Measurements from ENCODE around the gene WWOX.

WWOX gene

DNA sequence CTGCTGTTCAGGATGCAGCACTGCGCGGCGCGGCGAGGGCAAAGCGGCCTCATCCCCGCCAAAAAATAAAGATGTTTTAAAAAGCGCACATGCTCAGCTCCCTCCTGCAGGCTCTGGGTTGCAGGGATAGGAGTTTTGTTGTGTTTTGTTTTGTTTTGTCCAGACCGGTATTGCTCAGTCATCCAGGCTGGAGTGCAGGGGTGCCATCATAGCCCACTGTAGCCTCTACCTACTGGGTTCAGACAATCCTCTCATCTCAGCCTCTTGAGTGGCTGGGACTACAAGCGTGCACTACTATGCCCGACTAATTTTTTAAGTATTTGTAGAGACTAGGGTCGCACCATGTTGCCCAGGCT, 636 bp downstream of the WWOX start:
- peaks cover 20% of the 10 kb centered on the region for H4K20me1 ChIP-seq (ENCODE audit: insufficient read depth, low read length)
- peak overlapping the region; percentile 85 for H3K4me2 ChIP-seq (ENCODE audit: insufficient read depth, low read length)
- peaks cover 10% of the 10 kb centered on the region for H3K36me3 ChIP-seq (ENCODE audit: insufficient read depth, low read length)
- TF ChIP-seq EZH2 (IDR thresholded peaks at IDR 0.05; ENCODE audit: borderline replicate concordance, low read depth, low read length, severe bottlenecking): no peak
- TF ChIP-seq, protein P1, sequence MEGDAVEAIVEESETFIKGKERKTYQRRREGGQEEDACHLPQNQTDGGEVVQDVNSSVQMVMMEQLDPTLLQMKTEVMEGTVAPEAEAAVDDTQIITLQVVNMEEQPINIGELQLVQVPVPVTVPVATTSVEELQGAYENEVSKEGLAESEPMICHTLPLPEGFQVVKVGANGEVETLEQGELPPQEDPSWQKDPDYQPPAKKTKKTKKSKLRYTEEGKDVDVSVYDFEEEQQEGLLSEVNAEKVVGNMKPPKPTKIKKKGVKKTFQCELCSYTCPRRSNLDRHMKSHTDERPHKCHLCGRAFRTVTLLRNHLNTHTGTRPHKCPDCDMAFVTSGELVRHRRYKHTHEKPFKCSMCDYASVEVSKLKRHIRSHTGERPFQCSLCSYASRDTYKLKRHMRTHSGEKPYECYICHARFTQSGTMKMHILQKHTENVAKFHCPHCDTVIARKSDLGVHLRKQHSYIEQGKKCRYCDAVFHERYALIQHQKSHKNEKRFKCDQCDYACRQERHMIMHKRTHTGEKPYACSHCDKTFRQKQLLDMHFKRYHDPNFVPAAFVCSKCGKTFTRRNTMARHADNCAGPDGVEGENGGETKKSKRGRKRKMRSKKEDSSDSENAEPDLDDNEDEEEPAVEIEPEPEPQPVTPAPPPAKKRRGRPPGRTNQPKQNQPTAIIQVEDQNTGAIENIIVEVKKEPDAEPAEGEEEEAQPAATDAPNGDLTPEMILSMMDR (IDR thresholded peaks at IDR 0.05; ENCODE audit: borderline replicate concordance, extremely low read depth, low read length, poor library complexity, severe bottlenecking): peak; percentile 88
- DNase-seq: no peak
- H3K79me2 ChIP-seq (ENCODE audit: insufficient read depth, low read length): peaks cover 47% of the 10 kb centered on the region
- H3K4me3 ChIP-seq (ENCODE audit: low read depth in 1 of 2, low read length in 2 of 2): peak overlapping the region; percentile 67 to 90
- no peaks in the 10 kb centered on the region for H3K27me3 ChIP-seq (ENCODE audit: insufficient read depth, low read length, poor library complexity)
- peak overlapping the region; percentile 92 for H2AFZ ChIP-seq (ENCODE audit: low read depth, low read length)
- ATAC-seq (ENCODE audit: insufficient read depth, low read depth): 0 out of 3 replicates have a peak, but pooled peaks have one; percentile 1
- H3K27ac ChIP-seq (ENCODE audit: low read length): peak overlapping the region; percentile 93
- no peaks in the 10 kb centered on the region for H3K9me3 ChIP-seq (ENCODE audit: insufficient read depth, low read length, severe bottlenecking)
- peak overlapping the region; percentile 94 for H3K9ac ChIP-seq (ENCODE audit: low read depth, low read length)
- H3K4me1 ChIP-seq (ENCODE audit: insufficient read depth, low read length): peaks cover 33% of the 10 kb centered on the region

DNA sequence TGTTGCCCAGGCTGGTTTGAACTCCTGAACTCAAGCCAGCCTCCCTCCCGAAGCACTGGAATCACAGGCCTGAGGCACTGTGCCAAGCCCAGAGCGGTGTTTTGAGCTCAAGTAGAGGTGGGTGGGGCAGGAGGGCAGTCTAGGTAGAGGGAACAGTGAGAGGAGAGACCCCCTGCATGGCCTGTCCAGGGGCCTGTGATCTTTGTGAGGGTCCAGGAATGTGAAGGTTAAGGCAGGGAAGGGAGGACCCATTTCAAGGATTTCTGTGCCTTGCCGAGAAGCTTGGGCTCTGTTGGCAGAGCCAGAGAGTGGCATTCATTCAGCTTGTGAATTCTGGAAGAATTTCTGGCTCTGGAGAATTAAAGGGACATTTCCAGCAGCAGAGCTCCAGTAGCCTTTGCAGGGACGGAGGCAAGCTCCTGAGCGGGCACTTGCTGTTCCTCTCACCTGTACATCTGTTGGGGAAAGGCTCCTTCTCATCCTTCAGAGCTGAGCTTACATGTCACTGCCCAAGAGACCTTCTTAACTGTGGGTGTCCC, 2.7 kb downstream of the WWOX start:
- no peak for TF ChIP-seq EZH2 (IDR thresholded peaks at IDR 0.05; ENCODE audit: borderline replicate concordance, low read depth, low read length, severe bottlenecking)
- TF ChIP-seq, protein P1 (IDR thresholded peaks at IDR 0.05; ENCODE audit: borderline replicate concordance, extremely low read depth, low read length, poor library complexity, severe bottlenecking): no peak
- peaks cover 33% of the 10 kb centered on the region for H3K4me1 ChIP-seq (ENCODE audit: insufficient read depth, low read length)
- no peak overlapping the region for H3K9ac ChIP-seq (ENCODE audit: low read depth, low read length)
- no peaks in the 10 kb centered on the region for H3K27me3 ChIP-seq (ENCODE audit: insufficient read depth, low read length, poor library complexity)
- peak overlapping the region in 1 of 2 experiments; percentile 27; a peak in 1 of 4 replicates for H3K4me3 ChIP-seq (ENCODE audit: low read depth in 1 of 2, low read length in 2 of 2)
- DNase-seq (no peak), ATAC-seq (ENCODE audit: insufficient read depth, low read depth) (no peak)
- H3K9me3 ChIP-seq (ENCODE audit: insufficient read depth, low read length, severe bottlenecking): no peaks in the 10 kb centered on the region
- no peak overlapping the region for H2AFZ ChIP-seq (ENCODE audit: low read depth, low read length)
- peaks cover 10% of the 10 kb centered on the region for H3K36me3 ChIP-seq (ENCODE audit: insufficient read depth, low read length)
- H3K79me2 ChIP-seq (ENCODE audit: insufficient read depth, low read length): peaks cover 47% of the 10 kb centered on the region
- no peak overlapping the region for H3K27ac ChIP-seq (ENCODE audit: low read length)
- peak overlapping the region; percentile 41 for H3K4me2 ChIP-seq (ENCODE audit: insufficient read depth, low read length)
- peaks cover 24% of the 10 kb centered on the region for H4K20me1 ChIP-seq (ENCODE audit: insufficient read depth, low read length)

DNA sequence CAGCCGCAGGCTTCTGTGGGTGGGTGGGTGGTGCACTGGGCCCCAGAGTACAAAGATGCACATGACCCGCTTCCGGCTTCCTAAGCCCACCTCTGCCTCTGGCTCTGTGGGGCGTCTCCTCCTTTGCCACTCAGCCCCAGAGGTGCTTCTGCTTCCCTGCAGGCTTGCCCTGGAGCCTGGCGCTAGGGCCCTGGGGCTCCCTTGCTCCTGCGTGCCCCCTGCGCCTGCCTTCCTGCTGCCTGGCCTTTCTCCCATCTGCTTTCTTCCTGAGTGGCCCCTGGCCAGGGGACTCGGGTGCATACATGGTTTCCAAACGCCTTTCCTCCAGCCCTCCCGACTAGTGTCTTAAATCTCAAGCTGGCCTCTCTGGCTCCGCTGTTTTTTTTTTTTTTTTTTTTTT, 3.4 kb downstream of the WWOX start:
- H3K27ac ChIP-seq (ENCODE audit: low read length): no peak overlapping the region
- ATAC-seq (ENCODE audit: insufficient read depth, low read depth) (no peak), DNase-seq (no peak)
- no peaks in the 10 kb centered on the region for H3K9me3 ChIP-seq (ENCODE audit: insufficient read depth, low read length, severe bottlenecking)
- no peaks in the 10 kb centered on the region for H3K27me3 ChIP-seq (ENCODE audit: insufficient read depth, low read length, poor library complexity)
- no peak overlapping the region for H2AFZ ChIP-seq (ENCODE audit: low read depth, low read length)
- peaks cover 33% of the 10 kb centered on the region for H3K4me1 ChIP-seq (ENCODE audit: insufficient read depth, low read length)
- peaks cover 24% of the 10 kb centered on the region for H4K20me1 ChIP-seq (ENCODE audit: insufficient read depth, low read length)
- TF ChIP-seq, protein P1 (IDR thresholded peaks at IDR 0.05; ENCODE audit: borderline replicate concordance, extremely low read depth, low read length, poor library complexity, severe bottlenecking): no peak
- no peak for TF ChIP-seq EZH2 (IDR thresholded peaks at IDR 0.05; ENCODE audit: borderline replicate concordance, low read depth, low read length, severe bottlenecking)
- peaks cover 47% of the 10 kb centered on the region for H3K79me2 ChIP-seq (ENCODE audit: insufficient read depth, low read length)
- H3K4me2 ChIP-seq (ENCODE audit: insufficient read depth, low read length): no peak overlapping the region; the same call in 1 of the 2 replicates
- no peak overlapping the region for H3K4me3 ChIP-seq (ENCODE audit: low read depth in 1 of 2, low read length in 2 of 2)
- peaks cover 10% of the 10 kb centered on the region for H3K36me3 ChIP-seq (ENCODE audit: insufficient read depth, low read length)
- no peak overlapping the region for H3K9ac ChIP-seq (ENCODE audit: low read depth, low read length)
